Transverse colon (tissue), 4 donors: Measurements from ENCODE around the gene HBS1L.

Source experiments
- CTCF ChIP-seq, 5 experiments: fragments of 200-600 bp in 3 of 5; fragments of 450-650 bp in 2 of 5; sonication (generic) in 3 of 5; IDR thresholded peaks; 1 replicate in 2 of 5; 2 replicates in 3 of 5; pipeline ENCODE4 v1.5.1; 2016 to 2017; ENCODE audit warnings: antibody characterized with exemption in 5 of 5, inconsistent platforms in 3 of 5, mild to moderate bottlenecking in 2 of 5, moderate library complexity in 1 of 5
- EP300 ChIP-seq: sonication (generic); formaldehyde crosslinking; IDR thresholded peaks from one replicate; pipeline ENCODE4 v1.6.1; 2017; ENCODE audit warnings: antibody characterized with exemption, low read depth
- POLR2A ChIP-seq: fragments of 450-650 bp; IDR thresholded peaks from one replicate; pipeline ENCODE4 v1.6.1; 2016; ENCODE audit warnings: antibody characterized with exemption, mild to moderate bottlenecking, moderate library complexity
- POLR2AphosphoS5 ChIP-seq, 3 donors: sonication (generic); formaldehyde crosslinking; IDR thresholded peaks; one replicate each; pipeline ENCODE4 v1.6.1; 2016; ENCODE audit warnings: antibody characterized with exemption in 3 of 3

GRCh38 chr6:135002974-135003703 lies 51.5 kb downstream of the HBS1L start:
- TF ChIP-seq POLR2A: no peak
- TF ChIP-seq CTCF (IDR thresholded peaks at IDR 0.05): no peak
- no peak for TF ChIP-seq POLR2AphosphoS5 (IDR thresholded peaks at IDR 0.05)
- TF ChIP-seq EP300: no peak
